Esophagus muscularis mucosa (tissue), 4 donors: ENCODE measurements around the gene KSR1. TPM values are rescaled to one million over a fixed set of nuclear protein-coding genes. Genes with fewer than 3 reads are reported as not detected.

Experiments
- DNase-seq: peaks from one replicate; pipeline ENCODE4 v3.0.0-alpha.2; 2017; ENCODE audit errors: extremely low spot score
- H3K27ac ChIP-seq, 4 donors: fragments of 200-600 bp; sonication (generic); replicated peaks in 1 of 4; 1 replicate in 3 of 4; 2 replicates in 1 of 4; pipeline ENCODE4 v1.5.1; 2016 to 2019; ENCODE audit warnings: mild to moderate bottlenecking in 1 of 4
- H3K27me3 ChIP-seq, 4 donors: fragments of 200-600 bp; sonication (generic); one replicate each; pipeline versions ENCODE4 v1.5.1 to v1.6.0; 2016 to 2019
- H3K36me3 ChIP-seq, 4 donors: fragments of 200-600 bp; sonication (generic); one replicate each; pipeline ENCODE4 v1.5.1; 2016 to 2019
- H3K4me1 ChIP-seq, 4 donors: fragments of 200-600 bp; sonication (generic); one replicate each; pipeline ENCODE4 v1.5.1; 2016 to 2019
- H3K4me3 ChIP-seq, 4 donors: fragments of 200-600 bp; sonication (generic); 1 replicate in 2 of 4; 2 replicates in 2 of 4; pipeline ENCODE4 v1.5.1; 2016 to 2019; ENCODE audit warnings: mild to moderate bottlenecking in 4 of 4, moderate library complexity in 1 of 4
- H3K9me3 ChIP-seq, 4 donors: fragments of 200-600 bp; sonication (generic); 1 replicate in 3 of 4; 2 replicates in 1 of 4; pipeline ENCODE4 v1.5.1; 2016 to 2019
- CTCF ChIP-seq, 3 experiments: fragments of 200-600 bp in 2 of 3; fragments of 450-650 bp in 1 of 3; sonication (generic) in 2 of 3; IDR thresholded peaks; one replicate each; pipeline ENCODE4 v1.5.1; 2017 to 2019; ENCODE audit warnings: antibody characterized with exemption in 3 of 3, mild to moderate bottlenecking in 2 of 3, moderate library complexity in 1 of 3
- EP300 ChIP-seq: sonication (generic); formaldehyde crosslinking; IDR thresholded peaks from one replicate; pipeline ENCODE4 v1.6.1; 2017; ENCODE audit warnings: antibody characterized with exemption
- POLR2A ChIP-seq: fragments of 450-650 bp; IDR thresholded peaks from one replicate; pipeline ENCODE4 v1.6.1; 2017; ENCODE audit warnings: antibody characterized with exemption, moderate library complexity, mild to moderate bottlenecking, low read depth
- POLR2AphosphoS5 ChIP-seq, 2 donors: sonication (generic); formaldehyde crosslinking; IDR thresholded peaks; one replicate each; pipeline ENCODE4 v1.6.1; 2017; ENCODE audit warnings: antibody characterized with exemption in 2 of 2
- WGBS: methylation state at CpG from one replicate; pipeline ENCODE4 v1.1.5; 2018; 5-methylcytosine and 5-hydroxymethylcytosine counted together
- intact Hi-C: fragments of 100-400 bp; cut with DNase I; formaldehyde crosslinking; loops from one replicate; pipeline ENCODE4 v1.15.1; 2023
- total RNA-seq, 4 donors: library from RNA; depleted of rRNA; stranded (reverse); fragments of >200 nt; gene quantifications; one replicate each; pipeline versions ENCODE4 v1.1.0 to v1.2.1, GENCODE V29; 2016

Gene KSR1
- total RNA-seq, 4 donors from 2014 or later, result 13.3 to 18.9 (median 13.7) TPM

DNA sequence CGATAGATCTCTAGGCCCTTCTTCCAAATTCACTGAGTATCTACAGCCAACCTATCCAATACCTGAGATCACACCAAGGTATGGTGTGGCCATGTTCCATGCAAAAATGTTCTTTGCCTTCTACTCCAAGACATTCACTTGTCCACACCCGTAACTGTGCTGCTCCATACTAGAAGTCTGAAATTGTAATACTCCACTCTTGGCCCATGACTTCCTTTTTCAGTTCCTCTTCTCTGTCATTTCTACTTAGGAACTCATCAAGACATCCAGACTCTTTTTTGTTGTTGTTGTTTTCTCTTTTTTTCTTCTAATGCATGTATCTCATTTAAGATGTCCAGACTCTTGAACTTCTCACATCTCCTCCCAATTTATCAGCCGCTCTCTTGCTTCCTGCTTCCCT, 42.5 kb upstream of the KSR1 start:
- Histone ChIP-seq H3K27ac (no peak overlapping the region), H3K36me3 (no peaks in the 10 kb centered on the region), H3K4me1 (peaks cover under 1 to 5% (median 4%) of the 10 kb centered on the region in 4 donors), H3K4me3 (no peak overlapping the region), H3K9me3 (no peaks in the 10 kb centered on the region), H3K27me3 (no peaks in the 10 kb centered on the region)
- intact Hi-C loops, result no loop called here
- no peak for DNase-seq
- 86% methylated on average over 3 of the region's 3 CpGs for WGBS
- TF ChIP-seq POLR2A (no peak), CTCF (IDR thresholded peaks at IDR 0.05) (no peak), EP300 (no peak), POLR2AphosphoS5 (IDR thresholded peaks at IDR 0.05) (no peak)

DNA sequence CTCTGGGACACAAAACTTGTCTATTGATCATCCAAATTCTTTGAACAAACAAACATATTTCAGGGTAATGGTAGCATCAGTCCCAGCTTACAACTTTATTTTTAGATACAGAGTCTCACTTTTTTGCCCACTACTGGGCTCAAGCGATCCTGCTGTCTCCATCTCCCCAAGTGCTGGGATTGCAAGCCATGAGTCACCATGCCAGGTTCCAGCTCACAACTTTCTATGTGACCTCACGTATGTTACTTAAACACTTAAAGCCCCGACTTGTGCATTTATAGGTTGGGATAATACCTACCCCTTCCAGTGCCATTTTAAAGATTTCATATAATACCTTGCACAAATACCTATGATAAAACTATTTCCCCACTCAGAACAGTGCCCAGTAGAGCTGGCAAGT, 42.0 kb upstream of the KSR1 start:
- Histone ChIP-seq H3K4me3 (no peak overlapping the region), H3K36me3 (no peaks in the 10 kb centered on the region), H3K27ac (no peak overlapping the region), H3K4me1 (peaks cover 0 to under 1% (median 0%) of the 10 kb centered on the region in 4 donors), H3K27me3 (no peaks in the 10 kb centered on the region), H3K9me3 (no peaks in the 10 kb centered on the region)
- TF ChIP-seq POLR2AphosphoS5 (IDR thresholded peaks at IDR 0.05) (no peak), CTCF (IDR thresholded peaks at IDR 0.05) (no peak), POLR2A (no peak), EP300 (no peak)
- 73% methylated on average over 3 of the region's 3 CpGs for WGBS
- intact Hi-C loops, result no loop called here
- no peak for DNase-seq

GRCh38 chr17:27414694-27415093, 41.6 kb upstream of the KSR1 start:
- no peaks in the 10 kb centered on the region for H3K27me3 ChIP-seq
- intact Hi-C loops, result no loop called here
- DNase-seq, result no peak

GRCh38 chr17:27415120-27415795, 41.0 kb upstream of the KSR1 start:
- DNase-seq, result no peak

More at GRCh38 chr17:27414694-27415093, 41.6 kb upstream of the KSR1 start:
- Histone ChIP-seq H3K36me3 (no peaks in the 10 kb centered on the region), H3K9me3 (no peaks in the 10 kb centered on the region), H3K27ac (no peak overlapping the region), H3K4me1 (no peaks in the 10 kb centered on the region), H3K4me3 (no peak overlapping the region)
- 88% methylated on average over 6 of the region's 6 CpGs for WGBS
- TF ChIP-seq POLR2AphosphoS5 (IDR thresholded peaks at IDR 0.05) (no peak), POLR2A (no peak), EP300 (no peak), CTCF (IDR thresholded peaks at IDR 0.05) (no peak)

More at GRCh38 chr17:27415120-27415795, 41.0 kb upstream of the KSR1 start:
- H3K9me3 ChIP-seq, result no peaks in the 10 kb centered on the region
- H3K4me1 ChIP-seq, result no peaks in the 10 kb centered on the region
- no peaks in the 10 kb centered on the region for H3K27me3 ChIP-seq
- intact Hi-C loops, result no loop called here
- no peaks in the 10 kb centered on the region for H3K36me3 ChIP-seq
- WGBS, result 73% methylated on average over 3 of the region's 6 CpGs
- H3K4me3 ChIP-seq, result no peak overlapping the region
- TF ChIP-seq POLR2AphosphoS5 (IDR thresholded peaks at IDR 0.05) (no peak), CTCF (IDR thresholded peaks at IDR 0.05) (no peak), POLR2A (no peak), EP300 (no peak)
- H3K27ac ChIP-seq, result no peak overlapping the region
